Right ventricle myocardium superior (tissue), 1 donor: ENCODE results near the gene EVA1C. TPM values are rescaled to one million over a fixed set of nuclear protein-coding genes. Genes with fewer than 3 reads are reported as not detected.
A peak's percentile ranks its signal among the peaks of the same experiment; 100 is the strongest.
"Not testable (repeated sequence)": the region's sequence is repeated elsewhere in the genome, so short reads cannot be mapped to it uniquely, and the experiment has no call there.

Experiments used
- ATAC-seq: fragments of 200-7000 bp; cut with Tn5 transposase; one replicate; pipeline ENCODE4 v1.9.1; 2020; ENCODE audit warnings: mild to moderate bottlenecking; ENCODE audit not compliant: poor library complexity
- DNase-seq: peaks from one replicate; pipeline ENCODE4 v3.0.0-alpha.2; 2020
- intact Hi-C: fragments of 100-400 bp; cut with DNase I; formaldehyde crosslinking; loops from one replicate; pipeline ENCODE4 v1.11.2; 2022
- total RNA-seq: library from RNA; stranded (reverse); fragmentation: NEBNext Ultra II Directional; extraction: Animal tissue kit (Norgen Biotek cat#: 25700); gene quantifications from one replicate; pipeline ENCODE4 v1.2.1, GENCODE V29; 2021
- donor health status: DM: no; HTN: yes; CAD: no; lungs with severe emphysema.

Gene EVA1C
- total RNA-seq, 1 donor from 2014 or later, result 12.9 TPM

GRCh38 chr21:32535612-32536011, 123.1 kb downstream of the EVA1C start:
- DNase-seq, result no peak
- no peak for ATAC-seq
- intact Hi-C loops, result no loop called here

- ATAC-seq (no peak), DNase-seq (no peak)
- intact Hi-C loops, result no loop called here
Measured at GRCh38 chr21:32537569-32537881, 125.0 kb downstream of the EVA1C start.

GRCh38 chr21:32538147-32538792, 125.8 kb downstream of the EVA1C start:
- ATAC-seq, result no peak
- intact Hi-C loops, result no loop called here
- no peak for DNase-seq

GRCh38 chr21:32539378-32539777, 126.9 kb downstream of the EVA1C start:
- ATAC-seq, result no peak
- intact Hi-C loops, result no loop called here
- DNase-seq, result no peak

- intact Hi-C loops, DNase-seq, ATAC-seq: not testable (repeated sequence)
Measured at GRCh38 chr21:32543056-32543455, 130.6 kb downstream of the EVA1C start.

GRCh38 chr21:32543975-32544374, 131.5 kb downstream of the EVA1C start:
- intact Hi-C loops, result no loop called here
- DNase-seq (no peak), ATAC-seq (no peak)

- ATAC-seq (no peak), DNase-seq (no peak)
- intact Hi-C loops, result no loop called here
Measured at GRCh38 chr21:32544697-32545096, 132.2 kb downstream of the EVA1C start.

GRCh38 chr21:32545948-32546441, 133.5 kb downstream of the EVA1C start:
- DNase-seq, result no peak
- intact Hi-C loops, result no loop called here
- no peak for ATAC-seq

GRCh38 chr21:32547018-32547417, 134.5 kb downstream of the EVA1C start:
- ATAC-seq, result no peak
- intact Hi-C loops, result no loop called here
- DNase-seq, result no peak

GRCh38 chr21:32548978-32549377, 136.5 kb downstream of the EVA1C start:
- ATAC-seq, result no peak

GRCh38 chr21:32549440-32549839, 136.9 kb downstream of the EVA1C start:
- ATAC-seq, result no peak
- intact Hi-C loops, result no loop called here

More at GRCh38 chr21:32548978-32549377, 136.5 kb downstream of the EVA1C start:
- no peak for DNase-seq
- intact Hi-C loops, result no loop called here

GRCh38 chr21:32549886-32550285, 137.4 kb downstream of the EVA1C start:
- intact Hi-C loops, result no loop called here

More at GRCh38 chr21:32549440-32549839, 136.9 kb downstream of the EVA1C start:
- no peak for DNase-seq

GRCh38 chr21:32554832-32555638, 142.5 kb downstream of the EVA1C start:
- DNase-seq (no peak), ATAC-seq (no peak)
- intact Hi-C loops, result no loop called here

More at GRCh38 chr21:32549886-32550285, 137.4 kb downstream of the EVA1C start:
- DNase-seq (no peak), ATAC-seq (no peak)

- ATAC-seq (no peak), DNase-seq (no peak)
- intact Hi-C loops, result no loop called here
Measured at GRCh38 chr21:32558106-32558505, 145.6 kb downstream of the EVA1C start.

GRCh38 chr21:32559006-32559610, 146.6 kb downstream of the EVA1C start:
- DNase-seq, result no peak
- no peak for ATAC-seq
- intact Hi-C loops, result no loop called here

- no peak for DNase-seq
- intact Hi-C loops, result no loop called here
Measured at GRCh38 chr21:32560896-32561295, 148.4 kb downstream of the EVA1C start.

GRCh38 chr21:32561476-32561875, 149.0 kb downstream of the EVA1C start:
- intact Hi-C loops, DNase-seq, ATAC-seq: not testable (repeated sequence)

More at GRCh38 chr21:32560896-32561295, 148.4 kb downstream of the EVA1C start:
- ATAC-seq, result no peak

GRCh38 chr21:32562426-32562825, 149.9 kb downstream of the EVA1C start:
- DNase-seq (no peak), ATAC-seq (peak; percentile 67)

GRCh38 chr21:32562915-32563314, 150.4 kb downstream of the EVA1C start:
- intact Hi-C loops, result no loop called here
- ATAC-seq, result no peak
- DNase-seq, result no peak

More at GRCh38 chr21:32562426-32562825, 149.9 kb downstream of the EVA1C start:
- intact Hi-C loops, result no loop called here
